ENCODE measurements around the gene GSK3A.

The GSK3A gene

DNA sequence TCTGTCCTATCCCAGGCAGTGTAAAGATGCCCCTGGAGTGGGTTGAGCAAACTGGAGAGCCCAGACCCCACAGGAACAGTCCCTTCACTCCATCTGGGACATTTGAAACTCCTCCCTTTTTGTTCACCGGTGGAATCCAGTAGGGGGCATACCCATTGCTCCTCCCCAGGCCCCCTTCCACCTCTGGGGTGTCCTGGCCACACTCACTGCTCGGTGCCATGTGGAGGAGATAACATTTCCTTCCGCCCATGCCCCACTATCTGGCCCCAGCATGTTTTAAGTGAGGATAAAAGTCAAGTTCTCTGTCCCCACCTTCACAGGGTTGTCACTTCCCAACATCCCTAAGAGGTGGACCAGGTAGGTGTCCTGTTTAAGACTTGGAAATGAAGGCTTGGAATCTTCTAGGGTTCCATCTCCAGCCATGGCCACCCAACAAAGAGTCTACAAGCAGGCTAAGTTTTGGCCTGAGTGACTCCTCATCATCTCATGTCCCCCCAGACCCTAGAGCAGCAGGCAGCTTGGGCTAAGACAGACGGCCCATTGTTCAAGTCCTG is 13.0 kb downstream of the GSK3A start:
- peak overlapping the region; percentile 18 for H3K27ac ChIP-seq
- in situ Hi-C loops (cut with HindIII; ENCODE audit: low pct_ligation_motif_present, low sequenced_read_pairs), result no loop called here
- peak; percentile 29 for TF ChIP-seq CTCF (IDR thresholded peaks at IDR 0.05; ENCODE audit: low read depth, low read length, missing control alignments)

GRCh38 chr19:42228641-42229040 is 13.8 kb downstream of the GSK3A start:
- Histone ChIP-seq H3K4me3 (ENCODE audit: low read depth, low read length) (no peak overlapping the region), H3K36me3 (replicated peaks) (peaks cover 82% of the 10 kb centered on the region), H3K27ac (no peak overlapping the region), H3K27me3 (replicated peaks) (no peaks in the 10 kb centered on the region)
- no peak for DNase-seq
- in situ Hi-C loops (cut with HindIII; ENCODE audit: low pct_ligation_motif_present, low sequenced_read_pairs), result no loop called here
- no peak for TF ChIP-seq CTCF (IDR thresholded peaks at IDR 0.05; ENCODE audit: low read depth, low read length, missing control alignments)

More for the DNA sequence above, 13.0 kb downstream of the GSK3A start:
- peaks cover 87% of the 10 kb centered on the region for H3K36me3 ChIP-seq (replicated peaks)
- H3K4me3 ChIP-seq (ENCODE audit: low read depth, low read length), result no peak overlapping the region
- H3K27me3 ChIP-seq (replicated peaks), result no peaks in the 10 kb centered on the region
- DNase-seq, result no peak

DNA sequence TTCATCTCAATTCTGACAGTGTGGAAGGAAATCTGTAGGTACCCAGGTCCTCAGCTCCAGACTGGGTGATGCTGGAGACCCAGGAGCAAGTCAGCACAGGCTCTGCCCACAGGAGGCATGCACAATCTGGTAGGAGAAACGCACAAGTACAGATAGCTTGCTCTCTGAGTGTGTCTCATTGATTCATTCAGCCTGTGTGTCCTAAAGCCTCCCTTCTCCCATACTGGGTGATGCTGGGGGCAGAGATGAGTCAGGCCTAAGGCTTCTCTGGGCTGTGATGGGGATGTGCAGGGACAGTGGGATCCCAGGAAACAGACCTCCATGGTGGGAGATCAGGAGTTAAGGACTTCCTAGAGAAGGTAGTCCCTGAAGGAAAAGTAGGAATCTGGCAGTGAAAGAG is 15.5 kb downstream of the GSK3A start:
- Histone ChIP-seq H3K36me3 (replicated peaks) (peaks cover 71% of the 10 kb centered on the region), H3K4me3 (ENCODE audit: low read depth, low read length) (no peak overlapping the region), H3K27ac (no peak overlapping the region), H3K27me3 (replicated peaks) (no peaks in the 10 kb centered on the region)
- in situ Hi-C loops (cut with HindIII; ENCODE audit: low pct_ligation_motif_present, low sequenced_read_pairs), result no loop called here
- DNase-seq, result peak; percentile 45
- TF ChIP-seq CTCF (IDR thresholded peaks at IDR 0.05; ENCODE audit: low read depth, low read length, missing control alignments), result no peak

DNA sequence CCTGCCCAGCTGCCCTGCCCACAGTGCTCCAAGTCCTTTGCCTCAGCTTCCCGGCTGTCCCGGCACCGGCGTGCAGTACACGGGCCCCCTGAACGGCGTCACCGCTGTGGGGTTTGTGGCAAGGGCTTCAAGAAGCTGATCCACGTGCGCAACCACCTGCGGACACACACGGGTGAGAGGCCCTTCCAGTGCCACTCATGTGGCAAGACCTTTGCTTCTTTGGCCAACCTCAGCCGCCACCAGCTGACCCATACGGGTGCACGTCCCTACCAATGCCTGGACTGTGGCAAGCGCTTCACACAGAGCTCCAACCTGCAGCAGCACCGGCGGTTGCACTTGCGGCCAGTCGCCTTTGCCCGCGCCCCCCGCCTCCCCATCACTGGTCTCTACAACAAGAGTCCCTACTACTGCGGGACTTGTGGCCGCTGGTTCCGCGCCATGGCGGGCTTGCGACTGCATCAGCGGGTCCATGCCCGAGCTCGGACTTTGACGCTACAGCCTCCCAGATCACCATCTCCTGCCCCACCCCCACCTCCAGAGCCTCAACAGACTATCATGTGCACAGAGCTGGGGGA is 16.6 kb downstream of the GSK3A start:
- no peak for DNase-seq
- H3K36me3 ChIP-seq (replicated peaks), result peaks cover 61% of the 10 kb centered on the region
- TF ChIP-seq CTCF (IDR thresholded peaks at IDR 0.05; ENCODE audit: low read depth, low read length, missing control alignments), result no peak
- in situ Hi-C loops (cut with HindIII; ENCODE audit: low pct_ligation_motif_present, low sequenced_read_pairs), result no loop called here
- no peak overlapping the region for H3K4me3 ChIP-seq (ENCODE audit: low read depth, low read length)
- no peak overlapping the region for H3K27ac ChIP-seq
- H3K27me3 ChIP-seq (replicated peaks), result no peaks in the 10 kb centered on the region

GRCh38 chr19:42224940-42225717 is 17.3 kb downstream of the GSK3A start:
- no peak overlapping the region for H3K27ac ChIP-seq
- DNase-seq, result no peak
- in situ Hi-C loops (cut with HindIII; ENCODE audit: low pct_ligation_motif_present, low sequenced_read_pairs), result no loop called here
- H3K36me3 ChIP-seq (replicated peaks), result peaks cover 57% of the 10 kb centered on the region
- H3K27me3 ChIP-seq (replicated peaks), result no peaks in the 10 kb centered on the region
- no peak for TF ChIP-seq CTCF (IDR thresholded peaks at IDR 0.05; ENCODE audit: low read depth, low read length, missing control alignments)
- no peak overlapping the region for H3K4me3 ChIP-seq (ENCODE audit: low read depth, low read length)

All from brain microvascular endothelial cell (primary cell).